ENCODE data around the gene HSF5. TPM values are rescaled to one million over a fixed set of nuclear protein-coding genes. Genes with fewer than 3 reads are reported as not detected.
A peak's percentile ranks its signal among the peaks of the same experiment; 100 is the strongest.

Gene HSF5
- total and polyA plus RNA-seq, 4 donors = 0.09 to 0.17 TPM; not detected in 2

GRCh38 chr17:58525239-58525638 is 37.0 kb upstream of the HSF5 start:
- peak overlapping the region; percentile 33 to 44 for H3K27ac ChIP-seq (ENCODE audit: low read depth in 1 of 2, low read length in 2 of 2)
- DNase-seq (ENCODE audit: low spot score) = no peak

GRCh38 chr17:58521680-58522079 is 33.5 kb upstream of the HSF5 start:
- 93% methylated on average over 10 of the region's 10 CpGs for WGBS
- Histone ChIP-seq H3K4me3 (ENCODE audit: low read depth in 1 of 3, low read length in 3 of 3) (no peak overlapping the region), H3K4me1 (ENCODE audit: control insufficient read depth in 4 of 4, insufficient read depth in 4 of 4, low read length in 3 of 4) (peaks cover 0 to 26% (median 14%) of the 10 kb centered on the region in 4 donors), H3K36me3 (ENCODE audit: control insufficient read depth in 4 of 4, insufficient read depth in 3 of 4, low read depth in 1 of 4, low read length in 3 of 4) (no peaks in the 10 kb centered on the region), H3K9me3 (ENCODE audit: control insufficient read depth in 4 of 4, low read length in 3 of 4) (no peaks in the 10 kb centered on the region), H3K9ac (ENCODE audit: low read depth in 1 of 2, low read length in 2 of 2) (no peak overlapping the region), H3K27me3 (ENCODE audit: control insufficient read depth in 4 of 4, insufficient read depth in 4 of 4, low read length in 3 of 4) (no peaks in the 10 kb centered on the region), H3K27ac (ENCODE audit: low read depth in 1 of 2, low read length in 2 of 2) (no peak overlapping the region)
- TF ChIP-seq, protein P1, sequence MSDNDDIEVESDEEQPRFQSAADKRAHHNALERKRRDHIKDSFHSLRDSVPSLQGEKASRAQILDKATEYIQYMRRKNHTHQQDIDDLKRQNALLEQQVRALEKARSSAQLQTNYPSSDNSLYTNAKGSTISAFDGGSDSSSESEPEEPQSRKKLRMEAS (IDR thresholded peaks at IDR 0.05) = no peak
- TF ChIP-seq FOXA2 (IDR thresholded peaks at IDR 0.05) (no peak), FOXA1 (IDR thresholded peaks at IDR 0.05) (no peak), EGR1 (IDR thresholded peaks at IDR 0.05; ENCODE audit: low read depth in 2 of 2) (no peak), TAF1 (conservative IDR thresholded peaks at IDR 0.05) (no peak), HNF4G (IDR thresholded peaks at IDR 0.05) (no peak), RXRA (IDR thresholded peaks at IDR 0.05) (no peak), YY1 (IDR thresholded peaks at IDR 0.05) (no peak), ZBTB33 (IDR thresholded peaks at IDR 0.05) (no peak), ATF3 (IDR thresholded peaks at IDR 0.05) (no peak), HNF4A (conservative IDR thresholded peaks at IDR 0.05) (no peak)
- no peak for DNase-seq (ENCODE audit: low spot score)

More at GRCh38 chr17:58525239-58525638, 37.0 kb upstream of the HSF5 start:
- TF ChIP-seq EGR1 (IDR thresholded peaks at IDR 0.05; ENCODE audit: low read depth in 2 of 2) = no peak
- peak in 1 of 2 donors; percentile 50 for TF ChIP-seq RXRA (IDR thresholded peaks at IDR 0.05)
- TF ChIP-seq NR2F2 (IDR thresholded peaks at IDR 0.05) = peak; percentile 78
- TF ChIP-seq ATF3 (IDR thresholded peaks at IDR 0.05) = no peak
- TF ChIP-seq RAD21 (IDR thresholded peaks at IDR 0.05) = peak in 1 of 2 donors; percentile 9
- TF ChIP-seq CTCF (IDR thresholded peaks at IDR 0.05; ENCODE audit: low read depth, low read length, missing input control) = no peak
- TF ChIP-seq GABPA (IDR thresholded peaks at IDR 0.05 in 1 of 2, conservative IDR thresholded peaks at IDR 0.05 in 1 of 2) = no peak
- WGBS = 45% methylated on average over 3 of the region's 3 CpGs
- Histone ChIP-seq H3K27me3 (ENCODE audit: control insufficient read depth in 4 of 4, insufficient read depth in 4 of 4, low read length in 3 of 4) (no peaks in the 10 kb centered on the region), H3K9me3 (ENCODE audit: control insufficient read depth in 4 of 4, low read length in 3 of 4) (no peaks in the 10 kb centered on the region), H3K4me3 (ENCODE audit: low read depth in 1 of 3, low read length in 3 of 3) (no peak overlapping the region), H3K9ac (ENCODE audit: low read depth in 1 of 2, low read length in 2 of 2) (no peak overlapping the region), H3K36me3 (ENCODE audit: control insufficient read depth in 4 of 4, insufficient read depth in 3 of 4, low read depth in 1 of 4, low read length in 3 of 4) (no peaks in the 10 kb centered on the region), H3K4me1 (ENCODE audit: control insufficient read depth in 4 of 4, insufficient read depth in 4 of 4, low read length in 3 of 4) (peaks cover 0 to 15% (median 2%) of the 10 kb centered on the region in 4 donors)

All from liver (tissue), 9 donors.